GM12891 (cell line): ENCODE data around the gene LAMA2.

Experiments
- PAX5 ChIP-seq: IDR thresholded peaks from 2 replicates; pipeline ENCODE4 v1.6.1; 2011; ENCODE audit warnings: low read length, moderate library complexity, mild to moderate bottlenecking; ENCODE audit not compliant: insufficient read depth, severe bottlenecking
- POLR2A ChIP-seq: IDR thresholded peaks from 2 replicates; pipeline ENCODE4 v1.6.1; 2011; ENCODE audit warnings: low read depth, low read length, control low read depth
- POLR2AphosphoS5 ChIP-seq: IDR thresholded peaks from 2 replicates; pipeline ENCODE4 v1.6.1; 2011; ENCODE audit warnings: low read depth, low read length, control low read depth
- POU2F2 ChIP-seq: IDR thresholded peaks from 2 replicates; pipeline ENCODE4 v1.6.1; 2011; ENCODE audit warnings: low read depth, mild to moderate bottlenecking, control low read depth, low read length, moderate library complexity
- SPI1 ChIP-seq: IDR thresholded peaks from 2 replicates; pipeline ENCODE4 v1.6.1; 2011; ENCODE audit warnings: low read depth, low read length, control low read depth
- TAF1 ChIP-seq: IDR thresholded peaks from 2 replicates; pipeline ENCODE4 v1.6.1; 2011; ENCODE audit warnings: low read depth, low read length, control low read depth

- TF ChIP-seq POLR2AphosphoS5 (no peak), POLR2A (no peak), TAF1 (no peak), PAX5 (no peak), SPI1 (no peak), POU2F2 (no peak)
These were observed 172.9 kb downstream of the LAMA2 start for GRCh38 chr6:129055796-129056195.
